ENCODE measurements around the gene FMN2.
A peak's percentile ranks its signal among the peaks of the same experiment; 100 is the strongest.
"Not testable (repeated sequence)": the region's sequence is repeated elsewhere in the genome, so short reads cannot be mapped to it uniquely, and the experiment has no call there.

Gene FMN2

GRCh38 chr1:240255922-240256321, 164.2 kb downstream of the FMN2 start:
- no peak for DNase-seq (ENCODE audit: low spot score)

DNA sequence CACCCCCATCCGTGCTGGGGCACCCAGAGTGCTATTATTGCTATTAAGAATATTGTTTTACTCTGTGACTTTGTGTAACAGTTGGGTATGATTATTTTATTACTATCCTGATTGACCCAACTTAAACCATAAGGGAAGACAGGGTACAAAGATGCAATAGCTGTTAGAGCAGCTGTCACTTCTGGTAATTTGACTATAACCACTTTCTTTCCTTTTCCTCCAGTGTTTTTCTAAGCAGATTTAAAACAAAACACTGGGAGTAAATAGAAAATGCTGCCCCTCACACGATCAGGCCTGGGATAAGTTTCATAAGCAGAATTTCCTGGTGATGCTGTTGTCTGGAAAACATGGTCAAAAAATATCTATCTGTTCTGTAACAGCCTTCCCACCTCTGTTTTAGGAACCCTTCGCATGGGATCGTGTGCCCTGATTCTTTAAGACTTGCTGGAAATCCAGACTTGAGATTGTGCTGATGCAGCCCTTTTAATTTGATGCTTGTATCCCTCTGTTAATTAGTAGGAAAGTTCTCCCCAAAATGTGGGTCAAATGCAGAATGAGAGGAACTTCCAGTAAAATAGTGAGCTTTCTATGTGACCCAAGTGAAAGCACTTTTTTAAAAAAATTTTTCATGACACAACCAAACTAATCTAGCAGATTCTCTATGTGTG, 165.3 kb downstream of the FMN2 start:
- DNase-seq (ENCODE audit: low spot score) = no peak

GRCh38 chr1:240258910-240259309, 167.2 kb downstream of the FMN2 start:
- no peak for DNase-seq (ENCODE audit: low spot score)

- DNase-seq (ENCODE audit: low spot score) = not testable (repeated sequence)
Observed at GRCh38 chr1:240264494-240264893, 172.8 kb downstream of the FMN2 start.

GRCh38 chr1:240271081-240271480, 179.4 kb downstream of the FMN2 start:
- no peak for DNase-seq (ENCODE audit: low spot score)

GRCh38 chr1:240274569-240274968, 182.9 kb downstream of the FMN2 start:
- no peak for DNase-seq (ENCODE audit: low spot score)

GRCh38 chr1:240275219-240275618, 183.5 kb downstream of the FMN2 start:
- DNase-seq (ENCODE audit: low spot score) = not testable (repeated sequence)

DNA sequence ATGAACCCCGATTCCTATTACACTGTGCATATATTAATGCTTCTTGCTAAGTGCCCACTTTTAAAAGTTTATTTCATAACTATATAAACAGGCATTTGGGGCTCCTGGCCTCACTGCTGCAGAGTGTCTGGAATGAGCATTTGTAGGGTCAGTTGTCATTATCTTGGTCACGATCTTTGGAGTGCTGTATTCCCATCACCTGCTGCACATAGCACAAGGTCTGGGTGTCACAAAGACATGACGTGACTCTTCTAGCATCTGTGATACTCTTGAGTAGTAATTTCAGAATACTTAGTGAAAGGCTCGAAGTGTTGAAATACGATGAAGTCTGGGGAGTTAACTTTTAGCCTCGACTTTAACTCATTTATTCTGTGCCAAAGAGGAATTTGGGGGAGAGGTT, 186.4 kb downstream of the FMN2 start:
- DNase-seq (ENCODE audit: low spot score) = no peak

- no peak for DNase-seq (ENCODE audit: low spot score)
Observed at GRCh38 chr1:240280560-240281322, 189.1 kb downstream of the FMN2 start.

- no peak for DNase-seq (ENCODE audit: low spot score)
Observed at GRCh38 chr1:240282061-240282830, 190.6 kb downstream of the FMN2 start.

GRCh38 chr1:240284656-240285414, 193.2 kb downstream of the FMN2 start:
- DNase-seq (ENCODE audit: low spot score) = no peak

DNA sequence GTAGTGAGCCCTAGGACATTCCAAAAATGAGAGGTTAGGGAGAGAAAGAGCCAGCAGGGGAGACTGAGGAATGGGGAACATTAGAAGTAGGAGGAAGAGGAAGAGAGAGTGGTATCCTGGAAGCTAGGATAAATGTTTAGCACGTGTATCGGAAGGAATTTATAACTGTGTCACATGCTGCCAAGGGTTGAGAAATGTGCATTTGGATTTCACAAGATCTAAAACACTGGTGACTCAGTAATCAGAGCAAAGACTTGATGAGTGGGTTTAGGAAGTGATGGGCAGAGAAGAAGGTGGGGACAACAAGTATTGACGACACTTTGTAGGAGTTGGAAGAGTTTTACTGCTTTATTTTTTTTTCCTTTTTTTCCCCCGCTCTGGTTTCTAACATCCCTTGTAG, 193.9 kb downstream of the FMN2 start:
- DNase-seq (ENCODE audit: low spot score) = no peak

DNA sequence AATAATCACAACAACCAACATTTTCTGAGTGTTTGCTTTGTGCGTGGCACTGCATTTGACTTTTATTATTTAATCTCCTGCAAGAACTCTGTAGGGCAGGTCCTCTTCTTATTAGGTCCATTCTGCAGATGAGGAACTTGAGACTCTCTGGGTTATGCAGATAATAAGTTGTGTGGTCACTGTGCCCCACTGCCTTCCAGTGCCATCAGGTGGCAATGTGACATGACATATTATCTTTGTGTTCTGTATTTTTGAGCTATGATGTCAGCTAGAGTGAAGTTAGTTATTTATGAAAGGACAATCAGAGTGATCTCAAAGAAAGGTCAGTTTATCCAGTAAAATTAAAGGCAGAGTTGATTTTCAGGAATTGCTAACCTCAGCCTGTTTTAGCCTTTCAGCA, 196.0 kb downstream of the FMN2 start:
- peak; percentile 8 for DNase-seq (ENCODE audit: low spot score)

DNA sequence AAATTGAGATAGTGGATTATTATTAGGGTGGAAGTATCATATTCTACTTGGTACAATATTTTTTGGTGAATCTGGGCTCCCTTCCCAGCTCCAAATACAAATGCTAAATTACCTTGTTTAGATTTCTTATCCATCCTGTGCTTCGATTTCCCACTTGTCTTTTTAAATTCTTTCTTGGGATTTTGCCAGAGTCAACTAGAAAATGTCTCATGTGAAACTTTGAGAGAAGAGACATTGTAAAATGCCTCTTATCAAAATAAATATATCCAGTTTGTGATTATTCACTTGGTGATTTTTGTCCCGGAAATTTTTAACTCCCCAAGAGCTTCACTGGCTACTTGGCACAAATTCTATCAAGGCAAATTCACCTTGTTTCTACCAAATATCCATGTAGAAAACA, 202.0 kb downstream of the FMN2 start:
- no peak for DNase-seq (ENCODE audit: low spot score)

- DNase-seq (ENCODE audit: low spot score) = peak; percentile 2
Observed at GRCh38 chr1:240294566-240294965, 202.9 kb downstream of the FMN2 start.

GRCh38 chr1:240295811-240296210, 204.1 kb downstream of the FMN2 start:
- peak; percentile 84 for DNase-seq (ENCODE audit: low spot score)

GRCh38 chr1:240304466-240304865, 212.8 kb downstream of the FMN2 start:
- DNase-seq (ENCODE audit: low spot score) = no peak

- DNase-seq (ENCODE audit: low spot score) = no peak
Observed at GRCh38 chr1:240306673-240307072, 215.0 kb downstream of the FMN2 start.

GRCh38 chr1:240308096-240308495, 216.4 kb downstream of the FMN2 start:
- no peak for DNase-seq (ENCODE audit: low spot score)

- DNase-seq (ENCODE audit: low spot score) = no peak
Observed at GRCh38 chr1:240309769-240310168, 218.1 kb downstream of the FMN2 start.

DNA sequence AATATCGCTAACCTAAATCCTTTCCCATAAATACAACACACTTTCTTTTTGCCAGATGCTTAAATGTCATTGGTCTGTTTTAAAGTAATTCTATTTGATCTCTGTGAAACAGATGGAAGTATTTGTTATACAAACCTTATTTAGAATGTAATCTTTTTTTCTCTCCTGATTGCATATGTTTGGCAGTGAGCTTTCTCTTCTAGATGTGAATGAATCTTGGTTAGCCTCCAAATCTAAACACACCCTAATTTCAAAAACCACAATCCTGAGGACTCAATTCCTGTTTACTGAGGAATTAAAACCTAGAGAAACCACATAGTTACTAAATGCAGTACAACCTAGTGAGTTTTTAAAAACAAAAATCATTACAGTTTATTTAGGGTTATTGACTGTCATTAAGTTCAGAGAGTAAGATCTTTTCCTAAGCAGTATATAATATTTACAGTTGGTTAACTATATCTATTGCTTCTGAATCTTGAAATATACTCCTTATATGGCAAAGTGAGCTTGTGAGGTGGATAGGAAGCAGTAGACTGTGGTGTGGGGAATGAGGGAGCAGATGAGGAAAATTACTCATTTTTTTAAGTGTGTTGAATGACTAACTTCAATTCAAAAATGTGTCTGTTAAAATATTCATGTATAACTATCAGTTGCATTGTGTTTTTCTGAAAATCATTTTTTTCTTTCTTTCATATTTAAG, 218.7 kb downstream of the FMN2 start:
- no peak for DNase-seq (ENCODE audit: low spot score)

DNA sequence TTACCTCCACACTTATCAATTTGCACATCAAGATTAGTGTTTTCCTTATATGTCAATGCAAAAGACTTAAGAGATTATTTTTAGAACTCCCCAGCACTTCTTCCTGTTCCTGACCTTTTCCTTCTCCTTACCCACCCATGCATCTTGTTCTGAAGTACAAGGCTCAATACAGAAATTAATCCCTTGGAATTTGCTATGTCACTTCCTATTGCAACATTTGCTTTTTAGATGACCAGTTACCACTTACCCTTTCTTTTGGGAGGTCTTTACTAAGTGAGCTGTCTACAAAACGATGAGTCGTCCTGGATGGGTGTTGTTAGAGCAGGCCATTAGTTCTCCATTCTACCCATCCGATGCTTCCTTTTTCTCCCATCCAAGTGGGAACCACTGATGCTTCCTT, 221.2 kb downstream of the FMN2 start:
- no peak for DNase-seq (ENCODE audit: low spot score)
